EL (cell line): ENCODE measurements around the gene PREX1.
A peak's percentile ranks its signal among the peaks of the same experiment; 100 is the strongest.

Experiments
- DNase-seq: peaks from one replicate; pipeline ENCODE4 v3.0.0-alpha.2; 2016

The PREX1 gene

DNA sequence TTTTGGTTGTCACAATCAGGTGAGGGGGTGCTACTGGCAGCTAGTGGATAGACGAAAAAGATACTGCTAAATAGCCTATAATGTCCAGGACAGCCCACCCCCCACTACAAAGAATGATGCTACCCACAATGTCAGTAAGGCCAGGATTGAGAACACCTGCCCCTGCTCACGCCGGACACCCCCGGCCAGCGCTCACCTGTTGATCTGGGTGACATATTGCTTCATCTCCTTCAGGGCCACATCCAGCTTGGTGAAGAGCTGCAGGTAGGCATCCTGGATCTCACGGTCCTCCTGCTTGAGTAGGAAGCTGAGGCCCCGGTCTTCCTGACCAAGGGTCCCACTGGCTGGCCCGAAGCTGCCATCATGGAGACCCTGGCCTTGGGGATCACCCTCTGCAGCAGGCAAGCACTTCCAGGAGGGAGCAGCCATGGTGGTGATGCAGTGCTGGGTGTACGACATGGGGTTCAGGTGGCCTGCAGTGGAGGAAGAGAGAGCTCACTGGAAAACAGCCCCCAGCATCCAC lies 178.6 kb downstream of the PREX1 start:
- no peak for DNase-seq

DNA sequence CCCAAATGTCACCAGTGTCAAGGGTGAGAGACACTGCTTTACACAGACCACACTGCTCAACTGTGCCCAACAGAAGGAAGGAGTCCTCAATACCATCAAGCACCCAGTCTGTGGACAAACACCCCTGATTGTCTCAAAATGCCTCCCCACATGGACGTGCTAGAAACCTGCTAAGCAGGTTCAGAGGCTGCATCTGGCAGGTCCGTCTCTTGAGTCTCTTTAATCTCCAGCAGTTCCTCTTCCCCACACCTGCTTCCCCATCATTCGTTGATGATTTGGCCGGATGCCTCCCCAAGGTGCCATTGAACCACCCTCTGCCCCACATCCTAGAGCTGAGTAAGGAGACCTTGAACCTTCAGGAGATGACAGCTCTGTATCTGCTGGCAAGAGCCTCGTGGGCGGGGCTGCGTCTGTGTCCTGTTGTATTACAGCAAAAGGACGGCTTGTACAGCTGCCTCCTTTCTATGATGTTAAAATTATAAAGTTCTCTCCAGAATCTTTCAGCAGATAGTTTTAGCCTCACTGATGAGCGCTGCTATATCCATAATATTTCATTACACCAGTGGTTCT lies 179.2 kb downstream of the PREX1 start:
- DNase-seq: no peak

DNA sequence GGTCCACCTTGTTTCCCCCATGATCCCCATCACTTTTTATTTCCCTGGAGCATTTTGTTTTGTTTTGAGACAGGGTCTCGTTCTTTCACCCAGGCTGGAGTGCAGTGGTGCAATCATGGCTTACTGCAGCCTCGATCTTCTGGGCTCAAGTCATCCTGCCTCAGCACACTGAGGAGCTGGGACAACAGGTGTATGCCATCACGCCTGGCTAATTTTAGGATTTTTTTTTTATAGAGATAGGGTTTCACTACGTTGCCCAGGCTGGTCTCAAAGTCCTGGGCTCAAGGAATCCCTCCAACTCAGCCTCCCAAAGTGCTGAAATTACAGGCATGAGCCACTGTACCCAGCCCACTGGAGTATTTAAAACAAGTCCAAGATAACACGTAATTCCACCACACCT lies 179.9 kb downstream of the PREX1 start:
- DNase-seq: no peak

DNA sequence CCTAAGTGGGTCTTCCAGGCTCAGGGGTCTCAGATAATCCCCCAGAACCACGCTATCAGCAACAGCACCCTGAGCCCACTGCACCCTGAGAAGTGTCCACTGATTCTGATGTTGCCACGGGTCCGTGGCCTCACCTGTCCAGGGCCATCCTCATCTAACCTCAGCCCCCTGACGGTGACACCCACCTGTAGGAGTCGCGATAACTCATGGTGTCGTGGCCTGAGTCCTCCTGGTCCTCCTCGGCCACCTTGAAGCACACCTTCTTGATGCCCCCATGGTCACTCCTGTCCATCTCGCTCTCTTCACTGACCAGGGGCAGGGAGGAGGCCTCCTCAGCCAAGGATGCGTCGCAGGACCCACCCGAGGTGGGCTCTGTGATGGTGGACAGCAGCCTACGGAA lies 182.1 kb downstream of the PREX1 start:
- no peak for DNase-seq

DNA sequence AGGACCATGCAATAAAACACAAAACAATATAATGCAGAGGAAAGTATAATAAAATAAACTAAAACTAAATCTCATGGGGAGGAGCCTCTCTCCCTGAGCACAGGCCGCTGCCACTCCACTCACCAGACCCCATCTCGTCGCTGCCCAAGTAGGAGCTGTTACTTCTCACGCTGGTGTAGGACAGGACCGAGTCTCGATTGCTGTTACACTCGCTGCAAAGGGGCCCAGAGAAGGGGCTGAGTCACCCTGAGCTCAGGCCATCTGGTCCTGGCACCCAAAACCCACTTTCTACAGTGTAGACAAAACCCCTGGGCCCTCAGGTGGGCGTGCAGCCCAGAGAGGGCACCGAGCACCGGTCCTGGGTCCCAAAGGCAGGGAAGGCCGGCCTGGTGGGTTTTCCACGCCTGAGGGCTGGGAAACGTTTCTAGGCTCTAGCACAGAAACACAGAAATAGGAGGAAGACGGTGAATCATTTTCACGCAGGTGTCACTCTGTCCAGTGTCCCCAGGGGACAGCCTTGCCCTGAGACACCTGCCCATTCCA lies 183.4 kb downstream of the PREX1 start:
- DNase-seq: no peak

DNA sequence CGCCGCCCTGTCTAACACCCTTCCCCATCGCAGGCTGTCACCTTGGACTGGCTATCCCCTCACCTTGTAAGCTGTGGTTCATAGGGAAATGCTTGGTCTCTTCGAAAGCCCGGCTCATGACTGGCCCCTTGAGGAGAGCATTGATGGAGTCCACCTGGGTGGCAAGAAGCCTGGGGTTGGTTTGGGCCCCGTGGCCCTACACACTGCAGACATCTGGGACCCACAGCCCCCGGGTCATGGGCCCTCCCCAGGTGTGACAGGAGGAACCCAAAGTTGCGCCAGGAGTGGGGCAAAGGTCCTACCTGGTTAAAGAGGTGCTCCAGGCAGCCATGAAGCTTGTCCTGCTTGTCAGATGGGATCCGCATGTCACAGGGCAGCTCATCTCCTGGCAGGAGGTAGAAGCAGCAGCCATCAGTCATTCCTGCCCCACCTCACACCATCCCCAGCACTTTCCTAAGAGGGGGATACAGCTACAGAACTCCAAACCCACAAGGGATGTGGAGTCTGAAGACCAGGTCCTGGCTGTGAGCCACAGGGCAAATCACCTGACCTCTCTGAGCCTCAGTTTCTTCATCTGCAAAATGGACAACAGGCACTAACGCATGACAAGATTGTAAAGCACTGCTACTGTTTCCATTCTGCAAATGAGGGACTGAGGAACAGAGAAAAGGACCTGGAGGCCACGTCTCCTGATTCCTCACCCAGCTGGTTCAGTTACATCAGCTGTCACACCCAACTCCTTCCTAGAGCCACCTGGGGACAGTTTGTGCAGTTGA lies 185.5 kb downstream of the PREX1 start:
- DNase-seq: no peak

DNA sequence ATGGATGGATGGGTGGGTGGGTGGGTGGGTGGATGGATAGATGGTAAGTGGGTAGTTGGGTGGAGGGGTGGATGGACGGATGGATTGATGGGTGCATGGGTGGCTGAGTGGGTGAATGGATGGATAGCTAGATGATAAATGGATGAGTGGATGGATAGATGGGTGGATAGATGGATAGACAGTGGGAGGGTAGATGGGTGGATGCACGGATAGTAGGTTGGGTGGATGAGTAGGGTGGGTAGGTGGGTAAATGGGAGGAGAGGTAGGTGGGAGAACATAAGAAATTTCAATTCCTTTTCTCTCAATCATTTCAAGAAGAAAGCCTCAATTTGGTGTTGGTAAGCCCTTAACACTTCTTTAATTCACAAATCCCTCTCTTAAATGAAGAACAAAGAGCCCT lies 186.9 kb downstream of the PREX1 start:
- no peak for DNase-seq

DNA sequence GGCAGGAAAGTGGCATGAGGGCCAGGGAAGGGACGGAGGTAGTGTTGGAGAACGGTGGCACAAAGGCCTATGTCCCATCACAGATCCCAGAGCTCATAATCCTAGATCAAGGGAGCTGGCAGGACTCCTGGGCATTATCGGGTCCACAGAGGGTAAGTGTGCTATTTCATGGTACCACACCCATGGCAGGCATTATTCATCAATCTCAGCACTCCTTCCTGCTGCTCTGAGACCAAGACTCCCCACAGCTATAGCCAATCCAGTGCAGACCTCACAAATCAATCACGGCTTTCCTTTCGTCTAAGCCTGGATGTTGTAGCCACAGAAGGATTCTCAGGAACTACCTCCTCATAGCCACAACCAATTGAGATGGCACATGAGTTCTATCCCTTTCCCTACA lies 187.9 kb downstream of the PREX1 start:
- DNase-seq: no peak

DNA sequence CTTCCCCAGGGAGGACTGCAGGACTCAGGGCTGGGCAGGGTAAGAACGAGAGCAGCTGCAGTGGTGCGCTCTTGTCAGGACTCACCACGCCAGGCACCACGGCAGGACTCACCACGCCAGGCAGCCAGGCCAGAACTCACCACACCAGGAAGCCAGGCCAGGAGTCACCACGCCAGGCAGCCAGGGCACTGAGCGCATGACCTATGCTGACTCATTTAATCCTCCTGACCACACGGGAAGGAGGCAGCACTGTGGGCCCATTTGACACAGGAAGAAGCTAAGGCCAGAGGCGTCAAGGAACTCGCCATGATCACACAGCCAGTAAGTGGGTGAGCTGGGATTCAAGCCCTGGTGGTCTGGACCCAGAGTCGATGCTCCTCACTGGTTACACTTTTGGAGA lies 189.3 kb downstream of the PREX1 start:
- peak; percentile 89 for DNase-seq

DNA sequence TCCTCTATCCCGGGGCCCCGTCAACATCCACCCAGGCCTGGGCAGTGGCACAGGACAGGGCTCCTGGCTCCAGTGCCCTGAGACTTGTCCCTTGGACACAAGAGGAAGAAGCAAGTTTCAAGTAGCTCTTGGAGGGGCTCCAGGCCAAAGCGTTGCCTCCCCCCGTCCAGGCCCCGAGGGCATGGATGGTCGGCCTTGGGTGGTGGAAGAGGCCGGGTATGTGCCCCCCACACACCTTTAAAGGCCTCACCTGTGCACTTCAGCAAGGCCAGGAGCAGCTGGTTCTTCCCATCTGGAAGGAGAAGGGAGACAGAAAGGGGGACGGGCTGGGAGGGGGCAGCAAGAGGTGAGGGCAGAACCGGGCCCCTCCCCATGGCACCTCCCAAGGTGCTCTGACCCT lies 190.3 kb downstream of the PREX1 start:
- no peak for DNase-seq

DNA sequence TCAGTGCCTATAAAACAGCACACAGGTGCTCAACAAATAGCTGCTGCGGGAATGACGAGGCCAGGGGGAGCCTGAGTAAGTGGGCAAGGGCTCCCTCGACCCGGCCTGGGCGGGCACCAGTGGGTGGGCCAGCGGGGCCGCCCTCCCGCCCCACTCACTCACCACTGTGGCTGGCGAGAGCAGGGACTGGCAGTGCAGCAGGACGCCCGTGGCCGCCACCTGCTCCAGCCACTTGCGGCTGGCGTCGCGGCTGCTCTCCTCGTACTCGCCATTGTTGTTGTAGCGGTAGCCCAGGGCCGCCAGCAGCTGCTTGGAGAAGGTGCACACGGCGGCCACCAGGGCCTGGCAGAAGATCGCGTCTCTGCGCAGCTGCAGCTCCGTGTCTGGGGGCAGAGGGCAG lies 191.5 kb downstream of the PREX1 start:
- no peak for DNase-seq

DNA sequence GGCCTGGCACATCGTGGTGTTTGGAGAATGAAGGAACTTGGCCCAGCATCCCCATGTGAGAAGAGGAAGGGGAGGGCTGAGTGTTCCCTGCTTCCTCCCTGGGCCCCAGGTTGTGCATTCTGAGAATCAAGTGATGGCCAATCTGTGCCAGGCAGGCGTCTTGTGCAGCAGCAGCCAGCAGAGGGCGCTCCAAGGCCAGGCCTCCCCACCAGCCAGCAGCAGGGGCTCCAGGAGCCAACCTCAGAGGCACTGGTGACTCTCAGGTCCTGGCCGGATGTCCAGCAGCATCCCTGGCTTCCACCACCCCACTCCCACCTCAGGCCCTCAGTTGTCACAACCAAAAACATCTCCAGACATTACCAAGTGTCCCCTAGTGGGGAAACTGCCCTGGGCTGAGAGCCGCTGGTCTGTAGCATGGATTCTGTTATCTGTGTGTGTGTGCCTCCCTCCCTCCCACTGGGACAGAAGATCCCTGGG lies 192.0 kb downstream of the PREX1 start:
- peak; percentile 58 for DNase-seq

DNA sequence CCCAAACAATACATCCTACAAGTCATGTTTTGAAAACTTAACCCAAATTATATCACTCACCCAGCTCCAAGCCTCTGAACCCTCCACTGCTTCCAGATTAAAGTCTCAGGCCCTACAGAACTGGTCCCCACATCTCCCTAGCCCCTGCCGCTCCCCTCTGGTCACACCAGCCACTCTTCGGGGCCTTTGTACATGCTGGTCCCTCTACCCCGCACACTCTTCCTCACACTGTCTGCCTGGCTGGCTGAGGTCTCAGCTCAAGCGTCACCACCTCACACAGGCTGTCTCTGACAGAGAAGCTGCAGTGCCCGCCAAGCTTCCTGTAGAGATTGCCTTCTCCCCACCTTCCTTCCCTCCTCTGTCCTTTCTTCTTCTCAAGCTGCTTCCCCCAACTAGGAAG lies 192.4 kb downstream of the PREX1 start:
- no peak for DNase-seq

DNA sequence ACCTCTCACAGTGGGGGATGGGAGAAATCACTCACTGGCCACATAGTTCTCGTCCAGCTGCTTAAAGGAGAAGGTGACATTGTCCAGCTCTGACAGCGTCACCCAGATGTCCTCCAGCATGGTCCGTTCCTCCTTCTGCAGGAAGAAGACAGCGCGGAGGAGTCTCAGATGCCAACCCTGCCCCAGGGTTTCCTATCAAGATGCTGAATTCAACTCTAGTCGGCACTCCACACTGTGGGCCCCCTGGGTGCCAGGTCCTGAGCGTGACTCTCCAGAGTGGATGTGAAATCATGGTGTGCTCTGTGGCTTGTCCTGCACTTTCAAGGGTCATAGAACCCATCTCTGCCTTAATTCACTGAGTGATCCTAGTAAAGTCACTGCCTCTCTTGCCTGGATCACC lies 193.2 kb downstream of the PREX1 start:
- no peak for DNase-seq

DNA sequence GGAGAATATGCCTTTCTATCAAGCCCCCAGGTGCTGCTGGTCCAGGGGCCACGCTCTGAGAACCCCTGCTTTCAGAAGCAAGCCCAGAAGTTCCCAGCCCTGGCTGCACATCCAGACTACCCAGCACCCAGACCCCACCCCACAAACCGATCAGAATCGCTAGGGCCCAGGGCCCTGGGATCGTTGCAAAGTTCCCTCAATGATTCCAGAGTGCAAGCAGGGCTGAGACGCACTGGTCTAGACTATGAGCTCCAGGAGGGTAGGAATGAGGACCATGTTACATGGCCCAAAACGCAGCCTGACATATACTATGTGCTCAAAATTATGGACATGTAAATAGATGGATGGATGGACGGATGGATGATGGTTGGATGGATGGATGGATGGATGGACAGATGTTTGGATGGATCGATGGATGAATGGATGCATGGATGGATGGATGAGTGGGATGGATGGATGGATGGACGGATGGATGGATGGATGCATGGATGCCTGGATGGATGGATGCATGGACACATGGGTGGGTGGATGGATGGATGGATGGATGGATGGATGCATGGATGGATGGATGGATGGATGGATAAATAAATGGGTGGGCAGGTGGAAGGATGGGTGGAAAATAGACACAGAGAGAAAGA lies 194.1 kb downstream of the PREX1 start:
- DNase-seq: no peak

DNA sequence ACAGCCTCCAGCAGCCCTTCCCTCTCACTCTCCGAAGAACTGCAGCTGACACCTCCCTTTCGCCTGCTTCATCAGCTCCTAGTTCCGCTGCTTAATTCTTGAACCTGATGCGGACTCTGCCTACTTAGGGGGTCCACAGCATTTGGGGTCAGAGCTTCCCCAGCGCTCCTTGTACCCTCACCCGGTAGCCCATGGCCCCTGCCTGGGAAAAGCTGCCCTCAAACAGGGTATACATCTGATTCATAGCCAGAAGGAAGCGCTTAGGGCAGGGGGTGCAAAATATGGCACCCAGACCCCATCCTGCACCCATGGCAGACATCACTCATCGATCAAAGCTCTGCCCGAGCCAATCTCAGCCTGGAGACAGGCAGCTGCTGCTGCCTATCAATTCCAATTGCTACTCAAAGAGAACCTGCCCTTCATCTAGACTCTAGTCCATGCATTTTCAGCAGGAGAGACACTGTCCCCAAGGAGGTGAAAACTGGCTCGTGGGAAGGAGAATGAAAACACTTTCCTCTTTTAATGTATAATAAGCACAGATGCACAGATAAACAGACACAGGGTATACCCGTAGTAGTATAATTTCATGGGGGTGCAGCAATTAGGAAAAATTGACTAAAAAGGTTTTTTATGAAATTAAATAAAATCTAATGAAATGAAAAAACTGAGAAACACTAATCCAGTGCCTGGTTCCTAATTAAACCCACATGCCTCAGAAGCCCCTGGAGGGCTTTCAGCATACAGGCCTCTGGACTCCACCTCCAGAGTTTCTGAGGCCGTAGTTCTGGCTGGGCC lies 194.8 kb downstream of the PREX1 start:
- no peak for DNase-seq

DNA sequence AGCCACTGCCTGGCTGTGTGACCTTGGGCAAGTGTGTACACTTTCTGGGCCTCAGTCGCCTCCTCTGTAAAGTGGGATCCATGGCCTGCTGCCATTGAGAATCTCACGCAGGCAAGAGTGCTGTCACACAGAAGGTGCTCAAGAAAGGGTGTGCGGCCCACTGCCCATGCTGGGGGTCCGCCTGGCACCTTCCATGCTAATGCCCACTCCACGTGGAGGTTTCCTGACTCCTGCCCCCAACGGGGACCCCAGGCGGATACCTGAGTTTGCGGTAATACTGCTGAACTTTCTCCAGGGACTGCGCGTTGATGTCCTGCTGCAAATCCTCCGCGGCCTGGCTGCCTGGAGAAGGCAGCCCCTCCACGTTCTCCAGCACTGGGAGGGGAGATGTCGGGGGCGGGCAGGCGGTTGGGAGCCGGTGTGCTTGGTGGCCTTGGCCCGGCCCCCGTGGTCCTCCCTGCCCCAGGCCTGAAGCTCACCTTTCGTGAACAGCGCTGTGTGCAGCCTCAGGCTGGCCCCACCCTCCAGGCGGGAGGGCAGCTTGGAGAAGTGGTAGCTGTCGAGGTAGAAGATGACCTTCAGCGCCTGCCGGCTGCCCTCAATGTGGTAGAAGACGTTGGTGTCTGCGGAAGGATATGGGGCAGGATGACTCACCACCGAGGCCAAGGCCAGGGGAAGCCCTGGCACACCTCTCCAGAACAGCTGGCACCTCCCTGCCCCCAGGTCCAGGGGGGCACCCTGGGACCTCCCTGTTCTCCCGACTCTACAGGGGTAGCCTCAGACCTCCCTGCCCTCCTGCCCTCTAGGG lies 195.6 kb downstream of the PREX1 start:
- no peak for DNase-seq

DNA sequence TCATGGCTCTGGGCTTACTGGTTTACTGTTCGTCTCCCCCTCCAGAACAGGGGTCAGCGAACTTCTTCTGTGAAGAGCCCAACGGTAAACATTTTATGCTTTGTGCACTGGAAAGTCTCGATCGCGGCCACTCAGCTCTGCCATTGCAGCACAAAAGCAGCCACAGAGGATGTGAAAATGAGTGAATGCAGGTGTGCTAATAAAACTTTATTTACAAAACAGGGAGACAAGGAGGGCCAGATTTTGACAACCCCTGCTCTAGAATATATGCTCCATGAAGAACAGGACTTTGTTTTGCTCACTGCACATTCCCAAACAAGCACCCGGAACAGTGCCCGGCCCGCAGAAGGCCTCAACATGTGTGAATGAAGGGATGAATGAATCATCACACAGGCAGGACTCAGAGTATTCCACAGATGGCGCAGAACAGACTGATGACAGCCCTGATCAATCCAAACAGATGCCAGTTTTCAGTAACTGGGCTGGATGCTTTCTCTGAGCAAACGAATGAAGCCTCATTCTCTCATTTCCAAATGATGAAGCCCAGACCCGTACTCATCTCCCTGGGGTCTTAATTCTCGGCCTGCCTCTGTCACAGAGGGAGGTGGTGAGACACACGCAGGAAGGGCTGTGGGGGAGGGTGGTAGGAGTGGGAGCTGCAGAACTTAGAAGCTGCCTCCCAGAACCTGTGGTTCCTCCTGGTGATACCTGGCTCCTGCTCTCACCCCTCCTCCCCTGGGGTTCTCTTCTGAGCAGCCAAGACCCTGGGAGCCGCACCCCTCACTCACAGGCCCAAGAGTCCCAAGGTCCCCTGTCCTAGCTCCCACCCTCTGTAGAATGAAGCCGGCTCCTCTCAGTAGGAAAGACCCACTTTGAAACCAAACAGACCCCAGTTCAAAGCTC lies 196.4 kb downstream of the PREX1 start:
- DNase-seq: peak; percentile 45

DNA sequence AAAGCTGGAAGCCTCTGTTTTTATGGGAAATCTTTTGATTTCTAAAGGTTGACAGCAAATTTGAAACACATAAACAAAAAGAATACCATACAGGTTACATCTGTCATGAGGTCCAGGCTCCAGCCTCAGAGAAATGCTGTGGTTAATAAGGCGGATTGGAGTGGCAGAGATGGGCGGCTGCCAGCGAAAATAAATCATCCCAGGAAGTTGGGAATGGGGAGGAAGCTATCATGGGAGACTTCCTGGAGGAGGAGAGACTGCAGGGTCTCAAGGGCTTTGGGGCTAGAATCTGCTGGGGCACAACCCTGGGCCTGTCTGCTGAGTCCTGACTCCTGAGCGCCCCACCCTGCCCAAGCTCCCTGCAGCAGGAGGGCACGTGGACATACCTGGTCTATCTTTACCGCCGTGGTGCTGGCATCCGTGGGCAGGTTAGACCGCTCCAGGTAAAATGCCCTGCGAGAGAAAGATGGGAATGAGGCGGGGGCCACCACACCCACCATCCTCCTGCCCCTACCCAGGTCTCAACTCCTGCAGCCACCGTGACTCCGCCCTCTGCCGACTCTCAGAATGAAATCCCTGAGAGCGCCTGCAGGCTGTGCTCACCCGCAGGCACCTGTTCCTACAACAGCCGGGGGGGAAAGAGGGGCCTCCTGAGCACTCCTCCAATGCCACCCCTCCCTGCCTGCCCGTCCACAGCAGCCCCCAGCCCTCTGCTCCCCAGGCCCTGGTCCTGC lies 197.3 kb downstream of the PREX1 start:
- peak; percentile 15 for DNase-seq

DNA sequence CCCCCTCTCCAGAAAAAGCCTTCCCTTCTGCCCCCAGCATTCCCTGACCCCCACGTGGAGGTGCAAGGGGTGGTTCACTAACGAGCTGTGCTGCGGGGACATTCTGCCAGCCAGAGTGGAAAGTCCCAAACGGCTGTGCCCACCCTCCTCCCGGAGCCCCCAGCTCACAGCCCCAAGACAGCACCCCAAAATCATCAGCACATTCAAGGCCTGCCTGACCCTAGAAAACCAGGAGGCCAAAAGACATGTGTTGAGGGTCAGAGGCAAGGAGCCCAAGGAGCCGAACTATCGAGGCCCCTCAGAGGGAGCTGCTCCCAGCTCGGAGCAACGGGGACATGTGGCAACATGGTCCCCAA lies 197.9 kb downstream of the PREX1 start:
- DNase-seq: no peak
